ENCODE measurements around the gene ELOVL7. TPM values are rescaled to one million over a fixed set of nuclear protein-coding genes. Genes with fewer than 3 reads are reported as not detected.
"Not testable (repeated sequence)": the region's sequence is repeated elsewhere in the genome, so short reads cannot be mapped to it uniquely, and the experiment has no call there.

ELOVL7 gene
- total RNA-seq, 2 experiments from 2014 or later = 0.69 to 0.85 TPM

- DNase-seq = no peak
- ATAC-seq = no peak
- intact Hi-C loops (cut with DNase I, micrococcal nuclease) = no loop called here
- ChIA-PET CTCF (no interaction called here), POLR2A (no interaction called here)
- H3K27ac Mint-ChIP-seq = no peak overlapping the region
- no peak overlapping the region for H3K4me3 Mint-ChIP-seq
- no peaks in the 10 kb centered on the region for H3K36me3 Mint-ChIP-seq (ENCODE audit: low read depth)
- peaks cover 4% of the 10 kb centered on the region for H3K27me3 Mint-ChIP-seq
- no peaks in the 10 kb centered on the region for H3K9me3 Mint-ChIP-seq (ENCODE audit: low read depth)
- no peaks in the 10 kb centered on the region for H3K4me1 Mint-ChIP-seq
Observed at GRCh38 chr5:60810438-60811085, 33.5 kb downstream of the ELOVL7 start.

GRCh38 chr5:60809891-60810425 lies 34.1 kb downstream of the ELOVL7 start:
- Mint-ChIP-seq H3K27ac (no peak overlapping the region), H3K4me3 (no peak overlapping the region), H3K27me3 (peaks cover 4% of the 10 kb centered on the region), H3K36me3 (ENCODE audit: low read depth) (no peaks in the 10 kb centered on the region), H3K9me3 (ENCODE audit: low read depth) (no peaks in the 10 kb centered on the region), H3K4me1 (no peaks in the 10 kb centered on the region)
- DNase-seq (no peak), ATAC-seq (no peak)
- intact Hi-C loops (cut with DNase I, micrococcal nuclease) = no loop called here
- POLR2A ChIA-PET = no interaction called here
- CTCF ChIA-PET = no interaction called here

GRCh38 chr5:60806591-60807243 lies 37.4 kb downstream of the ELOVL7 start:
- no peak for ATAC-seq
- no peak for DNase-seq
- H3K27me3 Mint-ChIP-seq = no peaks in the 10 kb centered on the region
- POLR2A ChIA-PET = no interaction called here
- no peaks in the 10 kb centered on the region for H3K36me3 Mint-ChIP-seq (ENCODE audit: low read depth)
- H3K27ac Mint-ChIP-seq = no peak overlapping the region
- H3K4me3 Mint-ChIP-seq = no peak overlapping the region
- no peaks in the 10 kb centered on the region for H3K9me3 Mint-ChIP-seq (ENCODE audit: low read depth)
- no peaks in the 10 kb centered on the region for H3K4me1 Mint-ChIP-seq
- CTCF ChIA-PET = no interaction called here
- intact Hi-C loops (cut with DNase I, micrococcal nuclease) = no loop called here

- POLR2A ChIA-PET = no interaction called here
- DNase-seq (no peak), ATAC-seq (no peak)
- H3K27ac Mint-ChIP-seq = no peak overlapping the region
- no peaks in the 10 kb centered on the region for H3K9me3 Mint-ChIP-seq (ENCODE audit: low read depth)
- intact Hi-C loops (cut with DNase I, micrococcal nuclease) = no loop called here
- CTCF ChIA-PET = no interaction called here
- no peak overlapping the region for H3K4me3 Mint-ChIP-seq
- H3K27me3 Mint-ChIP-seq = no peaks in the 10 kb centered on the region
- no peaks in the 10 kb centered on the region for H3K4me1 Mint-ChIP-seq
- no peaks in the 10 kb centered on the region for H3K36me3 Mint-ChIP-seq (ENCODE audit: low read depth)
Observed at GRCh38 chr5:60805463-60805862, 38.6 kb downstream of the ELOVL7 start.

GRCh38 chr5:60803712-60804111 lies 40.4 kb downstream of the ELOVL7 start:
- ChIA-PET POLR2A (no interaction called here), CTCF (no interaction called here)
- DNase-seq (no peak), ATAC-seq (no peak)
- intact Hi-C loops (cut with DNase I, micrococcal nuclease) = no loop called here
- H3K4me1 Mint-ChIP-seq = no peaks in the 10 kb centered on the region
- no peak overlapping the region for H3K27ac Mint-ChIP-seq
- no peak overlapping the region for H3K4me3 Mint-ChIP-seq
- H3K27me3 Mint-ChIP-seq = peaks cover 2% of the 10 kb centered on the region
- no peaks in the 10 kb centered on the region for H3K36me3 Mint-ChIP-seq (ENCODE audit: low read depth)
- H3K9me3 Mint-ChIP-seq (ENCODE audit: low read depth) = no peaks in the 10 kb centered on the region

GRCh38 chr5:60802986-60803385 lies 41.1 kb downstream of the ELOVL7 start:
- POLR2A ChIA-PET = no interaction called here
- Mint-ChIP-seq H3K4me1 (no peaks in the 10 kb centered on the region), H3K4me3 (no peak overlapping the region), H3K9me3 (ENCODE audit: low read depth) (no peaks in the 10 kb centered on the region), H3K27ac (no peak overlapping the region), H3K27me3 (peaks cover 2% of the 10 kb centered on the region), H3K36me3 (ENCODE audit: low read depth) (no peaks in the 10 kb centered on the region)
- CTCF ChIA-PET = interaction anchor here (0.7 kb wide), 1 partner anchor 882 kb away, joined by 3 read pairs; no protein-coding TSS in a partner anchor
- ATAC-seq (no peak), DNase-seq (no peak)
- intact Hi-C loops (cut with DNase I, micrococcal nuclease) = no loop called here

GRCh38 chr5:60802226-60802625 lies 41.8 kb downstream of the ELOVL7 start:
- no peaks in the 10 kb centered on the region for H3K4me1 Mint-ChIP-seq
- ChIA-PET CTCF (no interaction called here), POLR2A (no interaction called here)
- H3K4me3 Mint-ChIP-seq = no peak overlapping the region
- ATAC-seq (no peak), DNase-seq (no peak)
- peaks cover 4% of the 10 kb centered on the region for H3K27me3 Mint-ChIP-seq
- H3K27ac Mint-ChIP-seq = no peak overlapping the region
- no peaks in the 10 kb centered on the region for H3K9me3 Mint-ChIP-seq (ENCODE audit: low read depth)
- intact Hi-C loops (cut with DNase I, micrococcal nuclease) = no loop called here
- no peaks in the 10 kb centered on the region for H3K36me3 Mint-ChIP-seq (ENCODE audit: low read depth)

- Mint-ChIP-seq H3K27ac (no peak overlapping the region), H3K27me3 (peaks cover 5% of the 10 kb centered on the region), H3K4me1 (no peaks in the 10 kb centered on the region), H3K9me3 (ENCODE audit: low read depth) (no peaks in the 10 kb centered on the region), H3K4me3 (no peak overlapping the region), H3K36me3 (ENCODE audit: low read depth) (no peaks in the 10 kb centered on the region)
- POLR2A ChIA-PET = no interaction called here
- no peak for ATAC-seq
- no peak for DNase-seq
- intact Hi-C loops (cut with DNase I, micrococcal nuclease) = no loop called here
- CTCF ChIA-PET = no interaction called here
Observed at GRCh38 chr5:60797482-60798153, 46.5 kb downstream of the ELOVL7 start.

- H3K4me1 Mint-ChIP-seq; H3K27ac Mint-ChIP-seq; DNase-seq; H3K36me3 Mint-ChIP-seq (ENCODE audit: low read depth); H3K27me3 Mint-ChIP-seq; H3K9me3 Mint-ChIP-seq (ENCODE audit: low read depth); POLR2A ChIA-PET; CTCF ChIA-PET; H3K4me3 Mint-ChIP-seq; intact Hi-C loops (cut with DNase I, micrococcal nuclease); ATAC-seq: not testable (repeated sequence)
Observed at GRCh38 chr5:60795424-60795950, 48.6 kb downstream of the ELOVL7 start.

GRCh38 chr5:60794691-60795090 lies 49.4 kb downstream of the ELOVL7 start:
- Mint-ChIP-seq H3K27me3 (peaks cover 5% of the 10 kb centered on the region), H3K4me1 (no peaks in the 10 kb centered on the region), H3K27ac (no peak overlapping the region), H3K4me3 (no peak overlapping the region), H3K9me3 (ENCODE audit: low read depth) (no peaks in the 10 kb centered on the region), H3K36me3 (ENCODE audit: low read depth) (no peaks in the 10 kb centered on the region)
- intact Hi-C loops (cut with DNase I, micrococcal nuclease) = no loop called here
- ATAC-seq (no peak), DNase-seq (no peak)
- ChIA-PET CTCF (no interaction called here), POLR2A (no interaction called here)

- Mint-ChIP-seq H3K27me3 (peaks cover 3% of the 10 kb centered on the region), H3K4me1 (no peaks in the 10 kb centered on the region), H3K36me3 (ENCODE audit: low read depth) (no peaks in the 10 kb centered on the region), H3K9me3 (ENCODE audit: low read depth) (no peaks in the 10 kb centered on the region), H3K4me3 (no peak overlapping the region), H3K27ac (no peak overlapping the region)
- POLR2A ChIA-PET = no interaction called here
- DNase-seq (no peak), ATAC-seq (no peak)
- intact Hi-C loops (cut with DNase I, micrococcal nuclease) = no loop called here
- CTCF ChIA-PET = no interaction called here
Observed at GRCh38 chr5:60792438-60792837, 51.6 kb downstream of the ELOVL7 start.

GRCh38 chr5:60789551-60789950 lies 54.5 kb downstream of the ELOVL7 start:
- Mint-ChIP-seq H3K4me1 (no peaks in the 10 kb centered on the region), H3K9me3 (ENCODE audit: low read depth) (no peaks in the 10 kb centered on the region), H3K36me3 (ENCODE audit: low read depth) (no peaks in the 10 kb centered on the region), H3K27me3 (peaks cover 3% of the 10 kb centered on the region), H3K4me3 (no peak overlapping the region), H3K27ac (no peak overlapping the region)
- ChIA-PET CTCF (no interaction called here), POLR2A (no interaction called here)
- ATAC-seq = no peak
- no peak for DNase-seq
- intact Hi-C loops (cut with DNase I, micrococcal nuclease) = no loop called here

All from activated CD4-positive, alpha-beta T cell treated with anti-CD3 and anti-CD28 coated beads for 36 hours (primary cell).